HFF-Myc (cell line): ENCODE data around the gene CCPG1.
"Not testable (repeated sequence)": the region's sequence is repeated elsewhere in the genome, so short reads cannot be mapped to it uniquely, and the experiment has no call there.

Source experiments
- DNase-seq: peaks from one replicate; pipeline ENCODE4 v3.0.0-alpha.2; 2011; ENCODE audit warnings: low read depth; ENCODE audit errors: extremely low read depth
- H3K4me3 ChIP-seq: replicated peaks from 2 replicates; pipeline ENCODE4 v1.5.1; 2011; ENCODE audit warnings: low read depth, mild to moderate bottlenecking, control low read depth, low read length
- TF ChIP-seq, protein P1 (sequence below): IDR thresholded peaks from 2 replicates; pipeline ENCODE4 v1.5.1; 2012; ENCODE audit warnings: mild to moderate bottlenecking, low read depth, low read length, control low read depth; ENCODE audit errors: missing control alignments

Gene CCPG1, protein sequence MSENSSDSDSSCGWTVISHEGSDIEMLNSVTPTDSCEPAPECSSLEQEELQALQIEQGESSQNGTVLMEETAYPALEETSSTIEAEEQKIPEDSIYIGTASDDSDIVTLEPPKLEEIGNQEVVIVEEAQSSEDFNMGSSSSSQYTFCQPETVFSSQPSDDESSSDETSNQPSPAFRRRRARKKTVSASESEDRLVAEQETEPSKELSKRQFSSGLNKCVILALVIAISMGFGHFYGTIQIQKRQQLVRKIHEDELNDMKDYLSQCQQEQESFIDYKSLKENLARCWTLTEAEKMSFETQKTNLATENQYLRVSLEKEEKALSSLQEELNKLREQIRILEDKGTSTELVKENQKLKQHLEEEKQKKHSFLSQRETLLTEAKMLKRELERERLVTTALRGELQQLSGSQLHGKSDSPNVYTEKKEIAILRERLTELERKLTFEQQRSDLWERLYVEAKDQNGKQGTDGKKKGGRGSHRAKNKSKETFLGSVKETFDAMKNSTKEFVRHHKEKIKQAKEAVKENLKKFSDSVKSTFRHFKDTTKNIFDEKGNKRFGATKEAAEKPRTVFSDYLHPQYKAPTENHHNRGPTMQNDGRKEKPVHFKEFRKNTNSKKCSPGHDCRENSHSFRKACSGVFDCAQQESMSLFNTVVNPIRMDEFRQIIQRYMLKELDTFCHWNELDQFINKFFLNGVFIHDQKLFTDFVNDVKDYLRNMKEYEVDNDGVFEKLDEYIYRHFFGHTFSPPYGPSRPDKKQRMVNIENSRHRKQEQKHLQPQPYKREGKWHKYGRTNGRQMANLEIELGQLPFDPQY

DNA sequence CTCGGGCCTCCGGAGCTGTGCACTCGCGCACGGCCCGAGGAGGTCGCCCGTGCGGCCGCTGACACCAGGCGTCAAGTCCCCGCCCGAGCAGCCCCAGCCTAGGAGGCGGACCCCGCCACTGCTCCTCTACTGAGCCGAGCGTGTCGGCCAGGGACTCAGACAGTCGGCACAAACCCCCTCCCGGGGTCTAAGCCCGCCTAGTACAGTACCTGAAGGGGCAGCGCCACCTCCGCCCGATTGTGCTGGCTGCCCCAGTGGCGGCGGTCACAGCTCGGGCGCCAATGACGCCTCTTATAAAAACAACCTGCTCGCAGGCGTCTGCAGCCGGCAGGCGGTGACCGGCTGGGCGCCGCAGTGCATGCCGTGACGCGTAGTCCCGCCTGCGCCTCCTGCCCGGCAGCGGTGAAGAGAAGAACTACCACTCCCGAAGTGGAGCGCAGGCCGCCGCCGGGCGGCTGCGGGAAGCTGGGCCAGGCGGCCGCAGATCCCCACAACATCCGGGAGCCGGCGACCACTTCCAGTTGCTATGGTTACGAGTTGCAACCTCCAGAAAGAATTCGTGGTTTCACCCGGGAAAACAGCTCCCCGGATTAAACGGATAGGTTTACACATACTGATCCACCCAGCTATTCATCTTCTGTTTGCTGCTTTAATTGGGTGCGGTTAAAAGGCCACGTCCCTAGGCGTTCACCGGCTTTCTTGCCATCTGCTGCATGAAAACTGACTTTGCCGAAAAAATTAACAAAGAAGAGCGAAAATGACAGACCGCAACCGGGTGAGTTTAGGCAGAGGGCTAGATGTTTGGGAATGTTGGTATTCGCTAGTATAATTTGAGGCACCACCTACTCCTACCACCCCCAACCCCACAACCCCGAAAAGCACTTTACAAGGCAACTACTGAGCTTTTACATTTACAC lies at the start of gene CCPG1, which contains the start of gene PIERCE2:
CCPG1 (minus strand) TSS at position 348 of the 917 bp plus-strand sequence. CDS start 18,935 bp downstream, outside the sequence.
PIERCE2 (plus strand) TSS at position 484 of the 917 bp plus-strand sequence; CDS start at position 758, 274 bp downstream.
- TF ChIP-seq, protein P1, sequence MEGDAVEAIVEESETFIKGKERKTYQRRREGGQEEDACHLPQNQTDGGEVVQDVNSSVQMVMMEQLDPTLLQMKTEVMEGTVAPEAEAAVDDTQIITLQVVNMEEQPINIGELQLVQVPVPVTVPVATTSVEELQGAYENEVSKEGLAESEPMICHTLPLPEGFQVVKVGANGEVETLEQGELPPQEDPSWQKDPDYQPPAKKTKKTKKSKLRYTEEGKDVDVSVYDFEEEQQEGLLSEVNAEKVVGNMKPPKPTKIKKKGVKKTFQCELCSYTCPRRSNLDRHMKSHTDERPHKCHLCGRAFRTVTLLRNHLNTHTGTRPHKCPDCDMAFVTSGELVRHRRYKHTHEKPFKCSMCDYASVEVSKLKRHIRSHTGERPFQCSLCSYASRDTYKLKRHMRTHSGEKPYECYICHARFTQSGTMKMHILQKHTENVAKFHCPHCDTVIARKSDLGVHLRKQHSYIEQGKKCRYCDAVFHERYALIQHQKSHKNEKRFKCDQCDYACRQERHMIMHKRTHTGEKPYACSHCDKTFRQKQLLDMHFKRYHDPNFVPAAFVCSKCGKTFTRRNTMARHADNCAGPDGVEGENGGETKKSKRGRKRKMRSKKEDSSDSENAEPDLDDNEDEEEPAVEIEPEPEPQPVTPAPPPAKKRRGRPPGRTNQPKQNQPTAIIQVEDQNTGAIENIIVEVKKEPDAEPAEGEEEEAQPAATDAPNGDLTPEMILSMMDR = peak; percentile 50
- H3K4me3 ChIP-seq = peak within 1 kb of the TSS; percentile 75
- peak; percentile 83 for DNase-seq

DNA sequence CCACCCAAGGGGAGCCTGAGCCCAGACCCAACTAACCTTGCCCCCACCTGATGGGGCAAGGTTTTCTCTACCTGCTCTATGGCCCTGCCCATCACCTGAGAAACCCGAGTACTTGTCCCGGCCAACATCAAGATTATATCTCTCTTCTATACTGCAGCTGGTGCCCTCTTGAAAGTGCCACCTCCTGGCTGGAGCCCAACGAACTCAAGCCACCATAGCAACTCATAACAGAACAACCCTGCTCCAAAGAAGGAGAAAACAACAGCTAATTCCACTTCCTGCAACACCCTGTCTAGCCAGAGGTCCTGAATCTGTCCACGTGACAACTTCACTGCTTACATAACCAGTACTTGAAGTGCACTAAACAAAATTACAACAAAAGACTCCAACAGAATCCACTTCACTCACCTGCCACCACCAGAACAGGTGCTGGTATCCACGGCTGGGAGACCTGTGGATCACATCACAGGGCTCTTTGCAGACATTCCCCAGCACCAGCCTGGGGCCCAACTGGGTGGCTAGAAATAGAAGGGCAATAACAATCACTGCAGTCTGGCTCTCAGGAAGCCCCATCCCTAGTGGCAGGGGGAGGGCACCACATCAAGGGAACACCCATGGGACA lies 49.4 kb upstream of the CCPG1 start:
- TF ChIP-seq, protein P1 = no peak
- DNase-seq = no peak
- no peak overlapping the region for H3K4me3 ChIP-seq

DNA sequence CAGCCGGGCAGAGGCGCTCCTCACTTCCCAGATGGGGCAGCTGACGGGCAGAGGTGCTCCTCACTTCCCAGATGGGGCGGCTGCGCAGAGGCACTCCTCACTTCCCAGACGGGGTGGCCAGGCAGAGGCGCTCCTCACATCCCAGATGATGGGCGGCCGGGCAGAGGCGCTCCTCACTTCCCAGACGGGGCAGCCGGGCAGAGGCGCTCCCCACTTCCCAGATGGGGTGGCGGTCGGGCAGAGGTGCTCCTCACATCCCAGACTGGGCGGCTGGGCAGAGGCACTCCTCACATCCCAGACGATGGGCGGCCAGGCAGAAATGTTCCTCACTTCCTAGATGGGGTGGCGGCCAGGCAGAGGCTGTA lies 38.9 kb upstream of the CCPG1 start:
- not testable (repeated sequence) for DNase-seq, H3K4me3 ChIP-seq

DNA sequence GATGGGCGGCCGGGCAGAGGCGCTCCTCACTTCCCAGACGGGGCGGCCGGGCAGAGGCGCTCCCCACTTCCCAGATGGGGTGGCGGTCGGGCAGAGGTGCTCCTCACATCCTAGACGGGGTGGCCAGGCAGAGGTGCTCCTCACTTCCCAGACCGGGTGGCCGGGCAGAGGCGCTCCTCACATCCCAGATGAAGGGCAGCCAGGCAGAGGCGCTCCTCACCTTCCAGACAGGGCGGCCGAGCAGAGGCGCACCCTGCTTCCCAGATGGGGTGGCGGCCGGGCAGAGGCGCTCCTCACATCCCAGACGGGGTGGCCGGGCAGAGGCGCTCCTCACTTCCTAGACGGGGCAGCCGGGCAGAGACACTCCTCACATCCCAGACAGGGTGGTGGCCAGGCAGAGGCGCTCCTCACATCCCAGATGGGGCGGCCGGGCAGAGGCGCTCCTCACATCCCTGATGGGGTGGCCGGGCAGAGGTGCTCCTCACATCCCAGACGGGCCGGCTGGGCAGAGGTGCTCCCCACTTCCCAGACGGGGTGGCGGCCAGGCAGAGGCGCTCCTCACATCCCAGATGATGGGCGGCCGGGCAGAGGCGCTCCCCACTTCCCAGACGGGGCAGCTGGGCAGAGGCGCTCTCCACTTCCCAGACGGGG lies 38.3 kb upstream of the CCPG1 start:
- not testable (repeated sequence) for DNase-seq

DNA sequence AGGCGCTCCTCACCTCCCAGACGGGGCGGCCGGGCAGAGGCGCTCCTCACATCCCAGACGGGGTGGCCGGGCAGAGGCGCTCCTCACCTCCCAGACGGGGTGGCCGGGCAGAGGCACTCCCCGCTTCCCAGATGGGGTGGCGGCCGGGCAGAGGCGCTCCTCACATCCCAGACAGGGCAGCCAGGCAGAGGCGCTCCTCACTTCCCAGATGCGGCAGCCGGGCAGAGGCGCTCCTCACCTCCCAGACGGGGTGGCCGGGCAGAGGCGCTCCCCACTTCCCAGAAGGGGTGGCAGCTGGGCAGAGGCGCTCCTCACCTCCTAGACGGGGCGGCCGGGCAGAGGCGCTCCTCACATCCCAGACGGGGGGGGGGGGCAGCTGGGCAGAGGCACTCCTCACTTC lies 37.8 kb upstream of the CCPG1 start:
- not testable (repeated sequence) for H3K4me3 ChIP-seq, DNase-seq

More for the DNA sequence above, 38.3 kb upstream of the CCPG1 start:
- H3K4me3 ChIP-seq = not testable (repeated sequence)

DNA sequence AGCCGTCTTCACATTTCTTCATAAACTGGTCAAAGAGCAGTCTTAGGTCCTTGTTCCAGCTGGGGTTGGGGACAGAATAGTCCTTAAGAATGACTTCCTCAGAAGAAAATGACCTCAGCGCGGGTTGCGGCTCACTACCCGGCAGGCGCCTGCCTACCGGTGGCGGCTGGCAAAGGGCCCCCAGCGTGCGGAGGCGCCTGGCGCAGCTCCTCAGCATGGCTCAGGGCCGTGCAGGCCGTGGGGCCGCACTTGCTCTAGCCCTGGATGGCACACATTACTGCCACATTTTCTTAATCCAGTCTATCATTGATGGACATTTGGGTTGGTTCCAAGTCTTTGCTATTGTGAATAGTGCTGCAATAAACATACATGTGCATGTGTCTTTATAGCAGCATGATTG lies 35.0 kb upstream of the CCPG1 start:
- not testable (repeated sequence) for H3K4me3 ChIP-seq

DNA sequence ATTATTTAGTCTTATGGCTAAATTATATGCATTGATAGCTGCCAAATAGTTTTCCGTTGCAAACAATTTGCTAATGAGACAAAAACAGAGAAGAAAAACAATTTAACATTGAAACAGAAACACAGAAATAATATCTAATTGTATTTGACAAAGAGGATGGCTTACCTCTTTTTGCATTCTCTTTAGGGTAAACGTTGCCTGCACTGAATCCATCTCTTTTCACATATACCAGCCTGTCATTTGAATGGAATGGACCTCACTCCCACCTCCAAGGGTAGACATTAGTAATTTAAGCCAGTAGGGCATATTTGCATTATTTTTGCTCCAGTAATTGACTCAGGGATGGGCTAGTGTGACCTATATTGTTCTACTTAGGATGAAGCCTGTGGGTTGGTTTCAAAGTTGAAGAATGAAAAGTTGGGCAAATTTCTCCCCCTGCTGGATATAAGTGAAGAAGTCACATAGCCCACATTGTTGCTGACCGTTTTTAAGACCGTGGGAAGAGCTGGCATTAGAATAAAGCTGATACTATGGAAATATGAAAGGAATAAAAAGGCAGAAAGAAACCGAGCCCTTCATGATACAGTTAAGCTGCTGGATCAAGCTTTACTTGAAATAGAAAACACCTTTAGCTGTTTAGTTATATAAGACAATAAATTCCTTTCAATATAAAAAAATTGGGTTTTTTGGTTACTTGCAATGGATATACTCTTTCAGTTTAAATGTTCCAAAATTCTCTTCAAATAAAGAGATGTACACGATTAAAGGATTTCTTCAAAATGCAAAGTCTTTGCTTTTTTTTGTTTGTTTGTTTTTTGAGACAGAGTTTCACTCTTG lies 27.0 kb upstream of the CCPG1 start:
- TF ChIP-seq, protein P1 = peak; percentile 62
- H3K4me3 ChIP-seq = no peak overlapping the region
- DNase-seq = peak; percentile 31

More for the DNA sequence above, 35.0 kb upstream of the CCPG1 start:
- not testable (repeated sequence) for DNase-seq
